Jurkat, Clone E6-1 (cell line): Measurements from ENCODE around the gene MRPS5.
"Not testable (repeated sequence)": the region's sequence is repeated elsewhere in the genome, so short reads cannot be mapped to it uniquely, and the experiment has no call there.

Experiments used
- DNase-seq: peaks from one replicate; pipeline ENCODE4 v3.0.0-alpha.2; 2011; ENCODE audit warnings: low read depth, low spot score
- H3K4me3 ChIP-seq: 2 replicates; pipeline ENCODE4 v1.5.1; 2011; ENCODE audit warnings: mild to moderate bottlenecking, low read length, control low read depth, moderate library complexity

The MRPS5 gene

DNA sequence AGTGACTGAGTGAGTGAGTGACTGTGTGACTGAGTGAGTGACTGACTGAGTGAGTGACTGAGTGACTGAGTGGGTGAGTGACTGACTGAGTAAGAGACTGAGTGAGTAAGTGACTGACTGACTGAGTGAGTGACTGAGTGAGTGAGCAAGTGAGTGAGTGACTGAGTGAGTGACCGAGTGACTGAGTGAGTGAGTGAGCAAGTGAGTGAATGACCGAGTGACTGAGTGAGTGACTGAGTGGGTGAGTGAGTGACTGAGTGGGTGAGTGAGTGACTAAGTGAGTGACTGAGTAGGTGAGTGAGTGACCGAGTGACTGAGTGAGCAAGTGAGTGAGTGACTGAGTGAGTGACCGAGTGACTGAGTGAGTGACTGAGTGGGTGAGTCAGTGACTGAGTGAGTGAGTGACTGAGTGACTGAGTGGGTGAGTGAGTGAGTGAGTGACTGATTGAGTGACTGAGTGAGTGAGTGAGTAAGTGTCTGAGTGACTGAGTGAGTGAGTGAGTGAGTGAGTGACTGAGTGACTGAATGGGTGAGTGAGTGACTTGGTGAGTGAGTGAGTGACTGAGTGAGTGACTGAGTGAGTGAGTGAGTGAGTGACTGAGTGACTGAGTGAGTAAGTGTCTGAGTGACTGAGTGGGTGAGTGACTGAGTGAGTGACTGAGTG, 82.8 kb downstream of the MRPS5 start:
- H3K4me3 ChIP-seq, result no peak overlapping the region
- no peak for DNase-seq

- H3K4me3 ChIP-seq, DNase-seq: not testable (repeated sequence)
Measured at GRCh38 chr2:95037841-95038585, 83.6 kb downstream of the MRPS5 start.

- no peak for DNase-seq
- H3K4me3 ChIP-seq, result no peak overlapping the region
Measured at GRCh38 chr2:95037384-95037839, 84.2 kb downstream of the MRPS5 start.

GRCh38 chr2:95036596-95037383, 84.8 kb downstream of the MRPS5 start:
- DNase-seq, result no peak
- H3K4me3 ChIP-seq, result no peak overlapping the region
